Karpas-422 (cell line): ENCODE measurements around the gene PUM2. TPM values are rescaled to one million over a fixed set of nuclear protein-coding genes. Genes with fewer than 3 reads are reported as not detected.

Experiments used
- small RNA-seq: library from RNA; depleted of rRNA; stranded (forward); fragments of <200 nt; gene quantifications from one replicate; pipeline ENCODE3, GENCODE V24; 2014
- total RNA-seq: library from RNA; depleted of rRNA; stranded (reverse); fragments of >200 nt; shearing (Covaris generic); gene quantifications from 2 replicates; pipeline ENCODE4 v1.2.3, GENCODE V29; 2014; ENCODE audit warnings: low replicate concordance; rRNA removed

The PUM2 gene
- total RNA-seq, 1 experiment from 2014 or later: 80.3 TPM

Small RNA genes lying within 50 kb of the gene (small RNA-seq; reads per million reads assigned to genes)
- not detected for gene RNU7-113P

Other genes starting within 250 kb of the PUM2 start
- 11.5 and 25.1 TPM in 2 replicates for gene SDC1, start 125.7 kb downstream of the PUM2 start, total RNA-seq
- not detected in 2 replicates for gene RHOB, start 96.2 kb upstream of the PUM2 start, total RNA-seq